Neural progenitor cell (in vitro differentiated cells): ENCODE data around the gene ACOT4. TPM values are rescaled to one million over a fixed set of nuclear protein-coding genes. Genes with fewer than 3 reads are reported as not detected.
"Not testable (repeated sequence)": the region's sequence is repeated elsewhere in the genome, so short reads cannot be mapped to it uniquely, and the experiment has no call there.

Source experiments
- DNase-seq: peaks from one replicate; pipeline ENCODE4 v3.0.0-alpha.2; 2016; ENCODE audit warnings: low spot score
- H2AFZ ChIP-seq: fragments of 200-600 bp; sonication (generic); replicated peaks from 2 replicates; pipeline ENCODE4 v1.6.1; 2016; ENCODE audit warnings: antibody characterized with exemption
- H3F3A ChIP-seq: fragments of 200-600 bp; sonication (generic); 2 replicates; pipeline ENCODE4 v1.6.1; 2016; ENCODE audit warnings: antibody characterized with exemption, low read depth
- H3K27ac ChIP-seq: fragments of 200-600 bp; sonication (generic); 2 replicates; pipeline ENCODE4 v1.5.1; 2016; ENCODE audit warnings: mild to moderate bottlenecking
- H3K27me3 ChIP-seq: fragments of 200-600 bp; sonication (generic); 2 replicates; pipeline ENCODE4 v1.6.1; 2016; ENCODE audit warnings: mild to moderate bottlenecking, moderate library complexity
- H3K36me3 ChIP-seq: fragments of 200-600 bp; sonication (generic); 2 replicates; pipeline ENCODE4 v1.5.1; 2016
- H3K4me1 ChIP-seq: fragments of 200-600 bp; sonication (generic); 2 replicates; pipeline ENCODE4 v1.6.1; 2016; ENCODE audit warnings: mixed run types
- H3K4me2 ChIP-seq: fragments of 200-600 bp; sonication (generic); 2 replicates; pipeline ENCODE4 v1.6.1; 2016
- H3K4me3 ChIP-seq: fragments of 200-600 bp; sonication (generic); 2 replicates; pipeline ENCODE4 v1.5.1; 2016
- H3K79me2 ChIP-seq: fragments of 200-600 bp; sonication (generic); 2 replicates; pipeline ENCODE4 v1.6.1; 2016; ENCODE audit warnings: low read depth
- H3K9ac ChIP-seq: fragments of 200-600 bp; sonication (generic); 2 replicates; pipeline ENCODE4 v1.6.1; 2016
- H3K9me3 ChIP-seq: fragments of 200-600 bp; sonication (generic); 2 replicates; pipeline ENCODE4 v1.5.1; 2016; ENCODE audit warnings: low read depth
- H4K20me1 ChIP-seq: fragments of 200-600 bp; sonication (generic); 2 replicates; pipeline ENCODE4 v1.6.1; 2016; ENCODE audit warnings: low read depth
- H3K27ac Mint-ChIP-seq: 3 replicates; pipeline ENCODE4 v1.8.0; 2021; ENCODE audit warnings: mixed read lengths
- H3K27me3 Mint-ChIP-seq: 2 replicates; pipeline ENCODE4 v1.8.0; 2022; ENCODE audit warnings: low read depth, mild to moderate bottlenecking, inconsistent platforms, moderate library complexity, mixed read lengths; ENCODE audit not compliant: insufficient read depth
- H3K36me3 Mint-ChIP-seq: 3 replicates; pipeline ENCODE4 v1.8.0; 2021; ENCODE audit warnings: mixed read lengths
- H3K4me1 Mint-ChIP-seq: 3 replicates; pipeline ENCODE4 v1.8.0; 2021; ENCODE audit warnings: mixed read lengths
- H3K4me3 Mint-ChIP-seq: 3 replicates; pipeline ENCODE4 v1.8.0; 2021; ENCODE audit warnings: mild to moderate bottlenecking, moderate library complexity, mixed read lengths
- H3K9me3 Mint-ChIP-seq: 3 replicates; pipeline ENCODE4 v1.8.0; 2020; ENCODE audit warnings: mixed read lengths
- EZH2 ChIP-seq: fragments of 200-600 bp; sonication (generic); IDR thresholded peaks from 2 replicates; pipeline ENCODE4 v1.6.1; 2017; ENCODE audit warnings: antibody characterized with exemption, mild to moderate bottlenecking, moderate library complexity
- EZH2phosphoT487 ChIP-seq: fragments of 200-600 bp; sonication (generic); IDR thresholded peaks from 2 replicates; pipeline ENCODE4 v1.6.1; 2017; ENCODE audit warnings: antibody characterized with exemption
- total RNA-seq: library from RNA; depleted of rRNA; stranded (reverse); fragments of >200 nt; gene quantifications from 2 replicates; pipeline ENCODE4 v1.2.3, GENCODE V29; 2015; ENCODE audit warnings: low replicate concordance
- TF ChIP-seq, protein P1 (sequence below): fragments of 200-600 bp; sonication (generic); IDR thresholded peaks from 2 replicates; pipeline ENCODE4 v1.5.1; 2017; ENCODE audit warnings: antibody characterized with exemption, mild to moderate bottlenecking

Gene ACOT4
- total RNA-seq, 1 donor from 2014 or later: not detected

DNA sequence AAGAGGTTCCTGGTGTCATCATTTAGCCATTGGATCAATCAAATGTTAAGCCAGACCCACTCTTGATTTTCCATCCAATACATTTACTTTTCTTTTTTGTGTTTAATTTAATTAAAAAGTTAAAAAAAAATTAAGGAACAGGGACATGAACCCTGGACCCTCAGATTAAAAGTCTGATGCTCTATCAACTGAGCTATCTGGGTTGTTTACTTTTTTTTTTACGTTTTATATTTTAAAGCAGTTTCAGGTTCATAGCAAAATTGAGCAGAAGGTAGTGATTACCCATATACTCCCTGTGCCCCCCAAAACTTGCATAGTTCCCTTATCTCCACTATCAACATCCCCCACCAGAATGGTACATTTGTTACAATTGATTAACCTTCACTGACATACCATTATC is 3.0 kb upstream of the ACOT4 start:
- H2AFZ ChIP-seq: no peak overlapping the region
- peaks cover 25% of the 10 kb centered on the region for H3K27me3 Mint-ChIP-seq
- H3K36me3 Mint-ChIP-seq: no peaks in the 10 kb centered on the region
- peaks cover 8% of the 10 kb centered on the region for H3K9me3 Mint-ChIP-seq
- peaks cover 27% of the 10 kb centered on the region for H3K27me3 ChIP-seq
- no peak overlapping the region for H3K27ac ChIP-seq
- H3K9ac ChIP-seq: no peak overlapping the region
- TF ChIP-seq EZH2 (no peak), EZH2phosphoT487 (no peak)
- TF ChIP-seq, protein P1, sequence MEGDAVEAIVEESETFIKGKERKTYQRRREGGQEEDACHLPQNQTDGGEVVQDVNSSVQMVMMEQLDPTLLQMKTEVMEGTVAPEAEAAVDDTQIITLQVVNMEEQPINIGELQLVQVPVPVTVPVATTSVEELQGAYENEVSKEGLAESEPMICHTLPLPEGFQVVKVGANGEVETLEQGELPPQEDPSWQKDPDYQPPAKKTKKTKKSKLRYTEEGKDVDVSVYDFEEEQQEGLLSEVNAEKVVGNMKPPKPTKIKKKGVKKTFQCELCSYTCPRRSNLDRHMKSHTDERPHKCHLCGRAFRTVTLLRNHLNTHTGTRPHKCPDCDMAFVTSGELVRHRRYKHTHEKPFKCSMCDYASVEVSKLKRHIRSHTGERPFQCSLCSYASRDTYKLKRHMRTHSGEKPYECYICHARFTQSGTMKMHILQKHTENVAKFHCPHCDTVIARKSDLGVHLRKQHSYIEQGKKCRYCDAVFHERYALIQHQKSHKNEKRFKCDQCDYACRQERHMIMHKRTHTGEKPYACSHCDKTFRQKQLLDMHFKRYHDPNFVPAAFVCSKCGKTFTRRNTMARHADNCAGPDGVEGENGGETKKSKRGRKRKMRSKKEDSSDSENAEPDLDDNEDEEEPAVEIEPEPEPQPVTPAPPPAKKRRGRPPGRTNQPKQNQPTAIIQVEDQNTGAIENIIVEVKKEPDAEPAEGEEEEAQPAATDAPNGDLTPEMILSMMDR: no peak
- no peak overlapping the region for H3K27ac Mint-ChIP-seq
- no peaks in the 10 kb centered on the region for H3K4me1 ChIP-seq
- no peaks in the 10 kb centered on the region for H3K36me3 ChIP-seq
- no peaks in the 10 kb centered on the region for H3F3A ChIP-seq
- H3K4me2 ChIP-seq: no peak overlapping the region
- H3K9me3 ChIP-seq: no peaks in the 10 kb centered on the region
- H3K4me1 Mint-ChIP-seq: no peaks in the 10 kb centered on the region
- no peaks in the 10 kb centered on the region for H3K79me2 ChIP-seq
- H3K4me3 Mint-ChIP-seq: no peak overlapping the region
- no peak overlapping the region for H3K4me3 ChIP-seq
- no peak for DNase-seq
- H4K20me1 ChIP-seq: no peaks in the 10 kb centered on the region

DNA sequence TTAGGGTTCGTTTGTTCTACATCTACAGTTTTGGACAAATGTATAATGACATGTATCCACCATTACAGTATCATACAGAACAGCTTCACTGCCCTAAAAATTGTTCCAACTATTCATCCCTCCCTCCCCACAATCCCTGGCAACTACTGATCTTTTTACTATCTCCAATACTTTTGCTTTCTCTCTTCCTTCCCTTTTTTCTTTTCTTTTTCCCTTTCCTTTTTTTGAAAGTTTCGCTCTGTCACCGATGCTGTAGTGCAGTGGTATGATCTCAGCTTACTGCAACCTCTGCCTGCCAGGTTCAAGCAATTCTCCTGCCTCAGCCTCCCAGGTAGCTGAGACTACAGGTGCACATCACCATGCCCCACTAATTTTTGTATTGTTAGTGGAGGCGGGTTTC is 2.6 kb upstream of the ACOT4 start:
- Mint-ChIP-seq H3K4me3 (no peak overlapping the region), H3K36me3 (no peaks in the 10 kb centered on the region), H3K4me1 (no peaks in the 10 kb centered on the region), H3K27me3 (peaks cover 26% of the 10 kb centered on the region), H3K9me3 (peaks cover 8% of the 10 kb centered on the region), H3K27ac (no peak overlapping the region)
- H3K27me3 ChIP-seq: peaks cover 31% of the 10 kb centered on the region
- DNase-seq: no peak
- no peak overlapping the region for H3K4me3 ChIP-seq
- no peaks in the 10 kb centered on the region for H3K79me2 ChIP-seq
- H3K27ac ChIP-seq: no peak overlapping the region
- no peaks in the 10 kb centered on the region for H3F3A ChIP-seq
- no peak overlapping the region for H3K4me2 ChIP-seq
- TF ChIP-seq, protein P1: no peak
- TF ChIP-seq EZH2phosphoT487 (no peak), EZH2 (no peak)
- H3K9ac ChIP-seq: no peak overlapping the region
- no peaks in the 10 kb centered on the region for H3K4me1 ChIP-seq
- no peaks in the 10 kb centered on the region for H3K9me3 ChIP-seq
- no peaks in the 10 kb centered on the region for H3K36me3 ChIP-seq
- no peak overlapping the region for H2AFZ ChIP-seq
- no peaks in the 10 kb centered on the region for H4K20me1 ChIP-seq

DNA sequence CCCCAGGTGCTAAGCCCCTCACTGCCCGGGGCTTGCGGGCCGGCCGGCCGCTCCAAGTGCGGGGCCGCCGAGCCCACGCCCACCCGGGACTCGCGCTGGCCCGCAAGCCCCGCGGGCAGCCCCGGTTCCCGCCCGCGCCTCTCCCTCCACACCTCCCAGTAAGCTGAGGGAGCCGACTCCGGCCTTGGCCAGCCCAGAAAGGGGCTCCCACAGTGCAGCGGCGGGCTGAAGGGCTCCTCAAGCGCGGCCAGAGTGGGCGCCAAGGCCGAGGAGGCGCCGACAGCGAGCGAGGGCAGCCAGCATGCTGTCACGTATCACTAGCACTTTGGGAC is 1.0 kb upstream of the ACOT4 start:
- not testable (repeated sequence) for H3K36me3 Mint-ChIP-seq, H3K9me3 Mint-ChIP-seq, H3K4me3 Mint-ChIP-seq

DNA sequence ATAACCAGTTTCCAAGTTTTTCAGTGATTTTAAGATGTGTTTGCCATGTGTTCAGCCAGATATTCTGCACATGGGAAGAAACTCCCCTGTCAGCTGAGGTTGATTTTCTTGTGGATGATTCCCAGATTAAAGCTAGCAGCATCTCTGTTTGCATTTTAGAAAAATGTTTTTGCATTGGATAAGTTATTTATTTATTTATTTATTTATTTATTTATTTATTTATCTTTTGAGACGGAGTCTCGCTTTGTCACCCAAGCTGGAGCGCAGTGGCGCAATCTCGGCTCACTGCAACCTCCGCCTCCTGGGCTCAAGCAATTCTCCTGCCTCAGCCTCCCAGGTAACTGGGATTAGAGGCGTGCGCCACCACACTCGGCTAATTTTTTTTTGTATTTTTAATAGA is 2.8 kb downstream of the ACOT4 start:
- H3K79me2 ChIP-seq: no peaks in the 10 kb centered on the region
- no peak for TF ChIP-seq EZH2phosphoT487
- TF ChIP-seq, protein P1: no peak
- no peak for TF ChIP-seq EZH2
- Mint-ChIP-seq H3K4me1 (no peaks in the 10 kb centered on the region), H3K27me3 (peaks cover 27% of the 10 kb centered on the region), H3K4me3 (no peak overlapping the region), H3K27ac (no peak overlapping the region), H3K9me3 (peaks cover 7% of the 10 kb centered on the region), H3K36me3 (no peaks in the 10 kb centered on the region)
- no peaks in the 10 kb centered on the region for H3K4me1 ChIP-seq
- no peak overlapping the region for H3K9ac ChIP-seq
- H3K27me3 ChIP-seq: peaks cover 31% of the 10 kb centered on the region
- no peak overlapping the region for H3K27ac ChIP-seq
- no peaks in the 10 kb centered on the region for H4K20me1 ChIP-seq
- H3K4me3 ChIP-seq: no peak overlapping the region
- no peak for DNase-seq
- H3F3A ChIP-seq: no peaks in the 10 kb centered on the region
- H2AFZ ChIP-seq: no peak overlapping the region
- no peaks in the 10 kb centered on the region for H3K9me3 ChIP-seq
- no peaks in the 10 kb centered on the region for H3K36me3 ChIP-seq
- H3K4me2 ChIP-seq: no peak overlapping the region

More for the DNA sequence above, 1.0 kb upstream of the ACOT4 start:
- H3K27me3 Mint-ChIP-seq: peaks cover 26% of the 10 kb centered on the region
- H3K27ac Mint-ChIP-seq, H3F3A ChIP-seq, H3K4me3 ChIP-seq, H4K20me1 ChIP-seq, H3K4me1 Mint-ChIP-seq, H2AFZ ChIP-seq, H3K9ac ChIP-seq, H3K9me3 ChIP-seq, H3K36me3 ChIP-seq, H3K79me2 ChIP-seq, DNase-seq, H3K4me2 ChIP-seq, H3K27ac ChIP-seq, H3K4me1 ChIP-seq: not testable (repeated sequence)
- H3K27me3 ChIP-seq: peaks cover 31% of the 10 kb centered on the region
